Central memory CD8-positive, alpha-beta T cell (primary cell): Measurements from ENCODE around the gene OR2AT4.

Source experiments
- ATAC-seq: fragments of 150-1000 bp; cut with Tn5 transposase; replicated peaks from 2 replicates; pipeline ENCODE4 v1.10.0; 2022; ENCODE audit warnings: mild to moderate bottlenecking, moderate FRiP score, moderate number of reproducible peaks; ENCODE audit not compliant: poor library complexity, severe bottlenecking; ENCODE audit errors: extremely low read depth
- DNase-seq, 2 donors: peaks; one replicate each; pipeline ENCODE4 v3.0.0; 2021; ENCODE audit warnings: low spot score in 2 of 2
- H3K27ac Mint-ChIP-seq: one replicate; pipeline ENCODE4 v1.8.0; 2022; ENCODE audit warnings: low read depth, mild to moderate bottlenecking, moderate library complexity, mixed read lengths
- H3K27me3 Mint-ChIP-seq: one replicate; pipeline ENCODE4 v1.8.0; 2022; ENCODE audit warnings: mixed read lengths
- H3K36me3 Mint-ChIP-seq: one replicate; pipeline ENCODE4 v1.8.0; 2022; ENCODE audit warnings: mild to moderate bottlenecking, moderate library complexity, mixed read lengths; ENCODE audit not compliant: insufficient read depth
- H3K4me1 Mint-ChIP-seq: one replicate; pipeline ENCODE4 v1.8.0; 2022; ENCODE audit warnings: mixed read lengths
- H3K4me3 Mint-ChIP-seq: one replicate; pipeline ENCODE4 v1.8.0; 2022; ENCODE audit warnings: mild to moderate bottlenecking, moderate library complexity, mixed read lengths
- H3K9me3 Mint-ChIP-seq: one replicate; pipeline ENCODE4 v1.8.0; 2022; ENCODE audit warnings: mixed read lengths

The OR2AT4 gene

GRCh38 chr11:75076671-75077070 lies 20.0 kb downstream of the OR2AT4 start:
- DNase-seq (no peak), ATAC-seq (no peak)
- Mint-ChIP-seq H3K27me3 (peaks cover 34% of the 10 kb centered on the region), H3K4me3 (no peak overlapping the region), H3K9me3 (no peaks in the 10 kb centered on the region), H3K27ac (no peak overlapping the region), H3K36me3 (no peaks in the 10 kb centered on the region), H3K4me1 (no peaks in the 10 kb centered on the region)

GRCh38 chr11:75073459-75074190 lies 23.1 kb downstream of the OR2AT4 start:
- Mint-ChIP-seq H3K9me3 (no peaks in the 10 kb centered on the region), H3K36me3 (no peaks in the 10 kb centered on the region), H3K4me1 (no peaks in the 10 kb centered on the region), H3K4me3 (no peak overlapping the region), H3K27me3 (peaks cover 36% of the 10 kb centered on the region), H3K27ac (no peak overlapping the region)
- DNase-seq (no peak), ATAC-seq (no peak)

DNA sequence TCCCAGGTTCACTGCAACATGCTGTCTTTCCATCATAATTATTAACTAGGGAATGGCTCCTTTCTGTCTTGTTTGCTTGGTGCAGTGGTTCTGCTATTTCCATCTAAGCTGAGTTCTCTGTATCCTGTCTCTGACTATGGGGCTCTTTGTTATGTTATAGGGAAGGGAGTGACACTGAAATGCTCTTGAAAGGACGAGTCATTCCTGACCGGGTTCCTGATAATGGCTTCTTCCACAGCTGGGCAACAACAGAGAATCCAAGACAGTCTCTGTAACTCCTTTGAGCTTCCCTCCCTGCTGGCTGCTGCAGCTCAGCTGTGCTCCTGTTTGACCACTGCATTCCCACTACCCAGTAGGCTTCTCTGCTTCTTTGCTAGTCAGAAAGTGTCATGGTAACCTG lies 24.1 kb downstream of the OR2AT4 start:
- no peak overlapping the region for H3K4me3 Mint-ChIP-seq

DNA sequence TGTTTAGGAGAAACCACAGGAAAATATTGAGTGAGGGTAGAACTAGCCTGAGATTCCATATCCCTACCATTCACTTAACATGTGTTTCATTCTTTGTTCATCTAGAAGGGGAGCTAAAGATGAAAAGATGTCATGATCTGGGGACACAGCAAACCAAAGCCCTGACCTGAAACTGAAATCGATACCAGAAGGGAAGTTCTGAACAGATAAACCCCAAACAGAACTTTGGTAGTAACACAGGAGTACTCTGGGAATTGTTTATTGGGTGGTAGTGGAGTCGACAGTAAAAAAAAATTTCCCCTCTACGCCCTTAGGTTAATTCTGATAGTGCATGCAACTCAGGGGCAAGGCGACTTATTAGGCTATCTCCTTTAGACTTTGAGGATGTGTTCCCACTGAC lies 27.2 kb downstream of the OR2AT4 start:
- no peak for ATAC-seq
- Mint-ChIP-seq H3K9me3 (no peaks in the 10 kb centered on the region), H3K27me3 (peaks cover 69% of the 10 kb centered on the region), H3K27ac (no peak overlapping the region), H3K36me3 (no peaks in the 10 kb centered on the region), H3K4me3 (no peak overlapping the region), H3K4me1 (no peaks in the 10 kb centered on the region)
- DNase-seq = no peak

More for the DNA sequence above, 24.1 kb downstream of the OR2AT4 start:
- ATAC-seq = no peak
- no peak for DNase-seq
- H3K4me1 Mint-ChIP-seq = no peaks in the 10 kb centered on the region
- H3K9me3 Mint-ChIP-seq = no peaks in the 10 kb centered on the region
- peaks cover 46% of the 10 kb centered on the region for H3K27me3 Mint-ChIP-seq
- H3K27ac Mint-ChIP-seq = no peak overlapping the region
- no peaks in the 10 kb centered on the region for H3K36me3 Mint-ChIP-seq

DNA sequence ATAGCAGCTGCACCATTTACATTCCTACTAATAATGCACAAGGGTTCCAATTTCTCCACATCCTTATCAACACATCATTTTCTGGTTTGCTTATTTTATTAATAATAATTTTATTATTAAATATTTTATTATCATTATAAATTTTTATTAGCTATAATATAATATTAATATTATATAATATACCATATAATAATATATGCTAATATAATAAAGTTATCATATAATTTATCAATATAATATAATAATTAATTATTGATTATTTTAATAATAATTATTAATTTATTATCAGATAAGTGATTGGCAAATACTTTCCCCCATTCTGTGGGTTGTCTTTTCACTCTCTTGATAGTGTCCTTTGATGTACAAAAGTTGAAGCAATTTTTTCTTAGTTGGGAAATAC lies 27.7 kb downstream of the OR2AT4 start:
- Mint-ChIP-seq H3K27ac (no peak overlapping the region), H3K4me1 (no peaks in the 10 kb centered on the region), H3K4me3 (no peak overlapping the region), H3K9me3 (no peaks in the 10 kb centered on the region), H3K36me3 (no peaks in the 10 kb centered on the region), H3K27me3 (peaks cover 69% of the 10 kb centered on the region)
- DNase-seq = no peak
- no peak for ATAC-seq

DNA sequence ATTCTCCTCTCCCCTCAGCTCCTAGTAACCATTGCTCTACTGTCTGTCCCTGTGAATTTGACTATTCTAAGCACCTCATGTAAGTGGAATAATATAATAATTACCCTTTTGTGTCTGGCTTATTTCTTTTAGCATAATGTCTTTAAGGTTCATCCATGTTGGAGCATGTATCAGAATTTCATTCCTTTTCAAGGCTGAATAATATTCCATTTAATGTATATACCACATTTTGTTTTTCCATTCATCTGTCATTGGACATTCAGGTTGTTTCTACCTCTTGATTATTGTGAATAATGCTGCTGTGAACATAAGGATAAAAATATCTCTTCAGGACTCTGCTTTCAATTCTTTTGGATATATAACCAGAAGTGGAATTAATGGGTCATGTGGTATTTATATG lies 28.1 kb downstream of the OR2AT4 start:
- DNase-seq = no peak
- Mint-ChIP-seq H3K27me3 (peaks cover 69% of the 10 kb centered on the region), H3K36me3 (no peaks in the 10 kb centered on the region)

DNA sequence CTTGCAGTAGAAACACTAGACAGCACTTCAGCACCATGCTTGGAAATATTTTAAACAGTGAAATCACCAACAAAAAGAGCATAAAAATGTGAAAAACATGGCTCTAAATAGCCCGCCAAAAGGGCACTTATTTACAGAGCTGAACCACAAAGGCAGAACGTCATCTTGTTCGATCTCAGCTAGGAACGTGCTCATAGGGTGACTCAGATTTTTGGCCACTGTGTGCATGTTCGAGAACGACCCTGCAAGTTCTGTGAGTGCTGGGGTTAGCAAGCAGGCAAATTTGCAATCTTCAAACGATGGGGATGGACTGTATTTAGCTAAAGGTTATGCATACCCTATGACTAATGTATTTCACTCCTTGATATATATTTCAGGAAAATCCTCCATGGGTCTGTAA lies 30.6 kb downstream of the OR2AT4 start:
- H3K4me1 Mint-ChIP-seq = no peaks in the 10 kb centered on the region
- no peak overlapping the region for H3K27ac Mint-ChIP-seq
- DNase-seq = no peak
- no peak overlapping the region for H3K4me3 Mint-ChIP-seq
- H3K27me3 Mint-ChIP-seq = peaks cover 64% of the 10 kb centered on the region
- no peaks in the 10 kb centered on the region for H3K36me3 Mint-ChIP-seq
- no peaks in the 10 kb centered on the region for H3K9me3 Mint-ChIP-seq
- ATAC-seq = no peak

More for the DNA sequence above, 28.1 kb downstream of the OR2AT4 start:
- Mint-ChIP-seq H3K4me1 (no peaks in the 10 kb centered on the region), H3K9me3 (no peaks in the 10 kb centered on the region), H3K4me3 (no peak overlapping the region), H3K27ac (no peak overlapping the region)
- ATAC-seq = no peak

DNA sequence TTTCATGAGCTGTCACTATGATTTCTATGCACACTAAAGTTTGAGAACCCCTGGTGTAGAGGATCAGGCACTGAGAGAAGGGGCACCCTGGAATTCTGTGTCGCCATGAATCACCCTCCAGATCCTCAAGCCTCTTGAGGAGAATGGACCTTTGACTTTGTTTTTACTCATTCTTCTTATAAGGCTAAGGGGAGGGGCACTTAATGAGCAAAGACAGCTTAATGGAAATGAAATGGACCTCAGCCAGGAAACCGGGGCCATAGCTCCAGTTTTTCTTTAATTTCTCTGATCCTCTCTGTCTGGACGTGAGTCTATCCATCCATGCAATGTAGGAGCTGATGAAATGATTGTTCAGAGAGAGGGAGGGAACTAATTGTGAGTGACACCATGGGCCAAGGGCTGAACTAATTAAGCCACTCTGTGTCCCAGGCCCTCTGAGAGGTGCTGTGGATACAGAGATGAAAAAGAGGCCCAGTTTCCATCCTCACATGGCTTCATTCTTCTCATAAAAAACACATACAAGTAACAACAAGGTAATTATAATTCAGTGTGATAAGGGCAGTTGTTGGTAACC lies 32.8 kb downstream of the OR2AT4 start:
- Mint-ChIP-seq H3K36me3 (no peaks in the 10 kb centered on the region), H3K9me3 (no peaks in the 10 kb centered on the region), H3K4me3 (no peak overlapping the region), H3K27ac (no peak overlapping the region), H3K27me3 (peaks cover 72% of the 10 kb centered on the region), H3K4me1 (no peaks in the 10 kb centered on the region)
- DNase-seq (no peak), ATAC-seq (no peak)

DNA sequence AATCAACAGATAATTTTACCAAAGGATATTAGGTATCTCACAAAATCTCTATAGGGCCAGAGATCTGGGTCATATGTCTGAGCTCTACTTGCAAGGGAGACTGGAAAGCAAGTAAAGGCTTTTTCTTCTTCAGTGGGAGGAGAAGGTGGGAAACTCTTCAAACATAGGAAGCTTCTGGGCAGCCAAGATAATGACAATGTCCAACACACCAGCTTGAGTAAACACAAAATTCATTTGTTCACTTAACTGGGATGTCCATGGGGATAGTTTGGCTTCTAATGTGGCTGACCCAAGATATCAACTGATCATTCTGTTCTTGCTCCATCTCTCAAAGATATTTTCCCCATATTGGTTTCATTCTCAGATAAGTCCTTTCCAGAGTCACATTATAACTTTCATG lies 37.4 kb downstream of the OR2AT4 start:
- no peak for ATAC-seq
- Mint-ChIP-seq H3K36me3 (no peaks in the 10 kb centered on the region), H3K9me3 (no peaks in the 10 kb centered on the region), H3K27me3 (peaks cover 54% of the 10 kb centered on the region), H3K4me3 (no peak overlapping the region), H3K27ac (no peak overlapping the region), H3K4me1 (no peaks in the 10 kb centered on the region)
- no peak for DNase-seq

DNA sequence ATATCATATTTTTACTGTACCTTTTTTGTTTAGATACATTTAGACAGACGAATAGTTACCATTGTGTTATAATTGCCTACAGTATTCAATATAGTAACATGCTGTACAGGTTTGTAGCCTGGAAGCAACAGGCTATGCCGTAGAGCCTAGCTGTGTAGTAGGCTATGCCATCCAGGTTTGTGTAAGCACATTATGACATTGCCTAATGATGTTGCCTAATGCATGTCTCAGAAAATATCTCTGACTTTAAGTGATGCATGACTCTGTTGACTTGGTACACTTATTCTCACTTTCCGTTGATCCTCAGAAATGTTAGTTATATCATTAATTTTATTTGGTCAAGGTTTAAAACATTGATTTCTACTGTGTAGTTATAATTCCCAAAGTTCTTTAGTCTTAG lies 39.9 kb downstream of the OR2AT4 start:
- ATAC-seq (no peak), DNase-seq (no peak)
- no peak overlapping the region for H3K4me3 Mint-ChIP-seq
- no peak overlapping the region for H3K27ac Mint-ChIP-seq
- H3K27me3 Mint-ChIP-seq = peaks cover 60% of the 10 kb centered on the region
- no peaks in the 10 kb centered on the region for H3K36me3 Mint-ChIP-seq
- no peaks in the 10 kb centered on the region for H3K4me1 Mint-ChIP-seq
- peaks cover 5% of the 10 kb centered on the region for H3K9me3 Mint-ChIP-seq

DNA sequence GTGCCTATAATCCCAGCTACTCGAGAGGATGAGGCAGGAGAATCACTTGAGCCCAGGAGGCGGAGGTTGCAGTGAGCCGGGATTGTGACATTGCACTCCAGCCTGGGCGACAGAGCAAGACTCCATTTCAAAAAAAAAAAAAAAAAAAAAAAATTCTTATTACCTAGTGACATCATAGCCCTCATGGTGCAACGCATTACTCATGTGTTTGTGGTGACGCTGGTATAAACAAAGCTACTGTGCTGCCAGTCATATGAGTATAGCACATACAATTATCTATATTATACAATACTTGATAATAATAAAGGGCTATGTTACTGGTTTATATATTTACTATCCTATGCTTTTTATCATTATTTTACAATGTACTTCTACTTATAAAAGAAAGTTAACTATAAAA lies 41.2 kb downstream of the OR2AT4 start:
- no peak for DNase-seq
- H3K27ac Mint-ChIP-seq = no peak overlapping the region
- H3K36me3 Mint-ChIP-seq = no peaks in the 10 kb centered on the region
- H3K9me3 Mint-ChIP-seq = peaks cover 5% of the 10 kb centered on the region
- H3K4me3 Mint-ChIP-seq = no peak overlapping the region
- H3K27me3 Mint-ChIP-seq = peaks cover 55% of the 10 kb centered on the region
- no peaks in the 10 kb centered on the region for H3K4me1 Mint-ChIP-seq
- no peak for ATAC-seq

DNA sequence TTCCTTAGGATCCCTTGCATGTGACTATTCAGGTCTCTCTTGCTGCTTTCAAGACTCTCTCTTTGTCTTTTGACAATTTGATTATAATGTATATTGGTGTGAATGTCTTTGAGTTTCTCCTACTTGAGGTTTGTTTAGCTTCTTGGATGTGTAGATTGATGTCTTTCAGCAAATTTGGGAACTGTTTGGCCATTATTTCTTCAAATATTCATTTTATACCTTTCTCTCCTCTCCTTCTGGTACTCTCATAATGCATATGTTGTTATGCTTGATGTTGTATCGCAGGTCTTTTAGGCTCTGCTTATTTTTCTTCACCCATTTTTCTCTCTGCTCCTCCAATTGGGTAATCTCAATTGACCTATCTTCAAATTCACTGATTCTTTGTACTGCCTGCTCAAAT lies 44.2 kb downstream of the OR2AT4 start:
- H3K36me3 Mint-ChIP-seq = no peaks in the 10 kb centered on the region

GRCh38 chr11:75051043-75051442 lies 45.6 kb downstream of the OR2AT4 start:
- Mint-ChIP-seq H3K27ac (no peak overlapping the region), H3K27me3 (peaks cover 23% of the 10 kb centered on the region), H3K36me3 (no peaks in the 10 kb centered on the region), H3K4me3 (no peak overlapping the region), H3K4me1 (no peaks in the 10 kb centered on the region), H3K9me3 (peaks cover 5% of the 10 kb centered on the region)
- no peak for DNase-seq
- ATAC-seq = no peak

More for the DNA sequence above, 44.2 kb downstream of the OR2AT4 start:
- Mint-ChIP-seq H3K27me3 (peaks cover 28% of the 10 kb centered on the region), H3K27ac (no peak overlapping the region), H3K9me3 (peaks cover 5% of the 10 kb centered on the region), H3K4me3 (no peak overlapping the region), H3K4me1 (no peaks in the 10 kb centered on the region)
- ATAC-seq = no peak
- no peak for DNase-seq
